Activated naive CD4-positive, alpha-beta T cell treated with anti-CD3 and anti-CD28 coated beads, Interleukin-2, amount 50 U/mL, for 24 hours (primary cell): Measurements from ENCODE around the gene GRIK4.

Experiments used
- H3K27ac Mint-ChIP-seq: one replicate; pipeline ENCODE4 v1.8.0; 2021; ENCODE audit warnings: mild to moderate bottlenecking, mixed read lengths
- H3K27me3 Mint-ChIP-seq: one replicate; pipeline ENCODE4 v1.8.0; 2021; ENCODE audit warnings: mixed read lengths
- H3K36me3 Mint-ChIP-seq: one replicate; pipeline ENCODE4 v1.8.0; 2021; ENCODE audit warnings: mixed read lengths
- H3K4me1 Mint-ChIP-seq: one replicate; pipeline ENCODE4 v1.8.0; 2021; ENCODE audit warnings: mixed read lengths
- H3K4me3 Mint-ChIP-seq: one replicate; pipeline ENCODE4 v1.8.0; 2021; ENCODE audit warnings: mild to moderate bottlenecking, mixed read lengths
- H3K9me3 Mint-ChIP-seq: one replicate; pipeline ENCODE4 v1.8.0; 2021; ENCODE audit warnings: mixed read lengths

The GRIK4 gene

DNA sequence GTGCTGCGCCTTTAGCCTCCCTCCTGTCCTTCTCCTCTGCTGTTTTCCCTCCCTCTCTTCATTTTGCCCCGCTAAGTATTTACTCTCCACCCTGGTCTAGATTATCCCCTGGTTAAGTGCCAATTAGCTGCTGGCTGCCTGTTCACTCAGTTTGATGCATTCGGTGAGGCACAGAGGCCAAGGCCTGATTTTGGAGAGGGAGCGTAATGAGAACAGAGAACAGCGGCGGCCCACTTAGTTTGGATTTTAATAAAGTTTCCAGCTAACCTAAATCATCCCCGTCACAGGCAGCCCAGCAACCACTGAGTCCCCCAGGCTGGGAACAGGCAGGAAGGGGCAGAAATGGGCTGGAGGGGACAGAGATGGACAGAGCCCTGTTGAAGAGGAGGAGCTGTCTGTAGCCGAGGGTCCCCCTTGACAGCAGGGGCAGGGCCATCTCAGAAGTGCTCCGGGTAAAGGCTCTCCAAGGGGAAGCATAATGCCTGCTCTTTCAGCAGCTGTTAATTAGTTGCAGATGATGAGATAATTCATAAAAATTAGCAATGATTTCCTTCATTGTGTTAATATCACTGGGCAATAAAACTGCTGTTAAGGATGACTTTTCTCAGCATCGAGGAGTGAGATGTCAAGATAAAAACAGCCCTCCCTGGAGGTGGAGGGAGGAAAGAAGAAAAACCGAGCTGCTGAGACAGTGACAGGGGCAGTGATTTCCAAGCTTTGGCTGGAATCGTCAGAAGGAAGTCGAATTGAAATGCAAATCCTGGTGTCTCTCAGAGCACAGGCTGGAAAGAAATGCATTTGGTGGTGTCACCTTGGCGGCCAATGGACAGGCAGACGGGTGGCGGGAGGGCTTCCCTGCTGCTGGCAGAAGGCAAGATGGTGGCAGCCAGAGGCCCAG, 170.1 kb downstream of the GRIK4 start:
- no peaks in the 10 kb centered on the region for H3K36me3 Mint-ChIP-seq
- no peak overlapping the region for H3K4me3 Mint-ChIP-seq
- H3K4me1 Mint-ChIP-seq, result no peaks in the 10 kb centered on the region
- no peak overlapping the region for H3K27ac Mint-ChIP-seq
- peaks cover 13% of the 10 kb centered on the region for H3K27me3 Mint-ChIP-seq
- H3K9me3 Mint-ChIP-seq, result no peaks in the 10 kb centered on the region

DNA sequence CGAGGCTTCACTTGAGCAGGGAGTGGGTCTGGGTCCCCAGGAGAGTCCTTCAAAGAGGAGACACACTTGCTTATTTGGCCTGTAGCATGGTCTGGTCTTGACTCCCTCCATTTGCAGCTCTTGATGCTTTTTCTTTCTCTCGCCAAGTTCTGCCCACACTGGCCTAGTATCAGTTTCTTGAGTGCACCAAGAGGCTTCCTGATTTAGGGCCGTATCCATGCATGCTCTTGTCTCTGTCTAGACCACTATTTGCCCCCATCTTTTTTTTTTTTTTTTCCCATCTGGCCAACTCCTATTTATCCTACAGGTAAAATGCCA, 170.7 kb downstream of the GRIK4 start:
- H3K27me3 Mint-ChIP-seq, result peaks cover 13% of the 10 kb centered on the region
- no peaks in the 10 kb centered on the region for H3K9me3 Mint-ChIP-seq
- H3K27ac Mint-ChIP-seq, result no peak overlapping the region
- H3K4me1 Mint-ChIP-seq, result no peaks in the 10 kb centered on the region
- no peaks in the 10 kb centered on the region for H3K36me3 Mint-ChIP-seq
- H3K4me3 Mint-ChIP-seq, result no peak overlapping the region

DNA sequence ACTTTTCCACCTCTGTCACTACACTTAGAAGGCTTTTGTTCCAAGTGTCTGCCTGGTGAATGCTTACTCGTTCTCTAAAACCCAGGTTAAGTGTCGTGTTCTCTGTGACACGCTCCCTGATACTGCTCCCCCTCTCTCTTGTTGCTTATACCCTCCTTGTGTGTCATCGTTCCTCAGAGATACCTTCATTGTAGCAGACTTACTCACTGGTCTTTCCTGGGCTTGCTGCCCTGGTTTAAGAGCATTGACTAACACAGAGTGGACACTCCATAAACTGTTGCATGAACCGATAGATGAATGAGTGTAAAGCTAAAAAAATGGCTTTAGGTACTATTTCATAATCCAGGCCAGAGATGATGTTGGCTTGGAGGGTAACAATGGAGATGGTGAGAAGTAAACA, 171.3 kb downstream of the GRIK4 start:
- Mint-ChIP-seq H3K4me1 (no peaks in the 10 kb centered on the region), H3K27ac (no peak overlapping the region), H3K9me3 (no peaks in the 10 kb centered on the region), H3K4me3 (no peak overlapping the region), H3K27me3 (peaks cover 13% of the 10 kb centered on the region), H3K36me3 (no peaks in the 10 kb centered on the region)

DNA sequence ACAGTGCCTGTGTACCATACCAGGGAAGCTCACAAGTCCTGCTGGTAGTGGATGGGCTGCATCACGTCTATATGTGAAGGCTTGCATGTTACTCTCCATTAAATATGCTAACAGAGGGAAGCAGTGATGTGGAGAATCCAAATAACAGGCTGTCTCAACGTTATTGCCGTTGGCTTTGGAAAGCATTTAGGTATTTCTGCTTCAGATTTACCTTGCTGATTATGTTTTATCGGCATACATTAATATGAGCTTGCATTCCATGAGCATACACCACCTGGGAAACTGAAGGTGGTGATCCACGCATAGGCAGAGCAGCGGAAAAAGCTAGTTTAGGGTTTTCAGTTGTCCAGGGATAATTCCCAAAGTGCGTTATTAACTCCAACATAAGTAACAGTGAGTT, 175.0 kb downstream of the GRIK4 start:
- Mint-ChIP-seq H3K36me3 (no peaks in the 10 kb centered on the region), H3K4me3 (no peak overlapping the region), H3K27me3 (peaks cover 11% of the 10 kb centered on the region), H3K4me1 (no peaks in the 10 kb centered on the region), H3K9me3 (no peaks in the 10 kb centered on the region), H3K27ac (no peak overlapping the region)

DNA sequence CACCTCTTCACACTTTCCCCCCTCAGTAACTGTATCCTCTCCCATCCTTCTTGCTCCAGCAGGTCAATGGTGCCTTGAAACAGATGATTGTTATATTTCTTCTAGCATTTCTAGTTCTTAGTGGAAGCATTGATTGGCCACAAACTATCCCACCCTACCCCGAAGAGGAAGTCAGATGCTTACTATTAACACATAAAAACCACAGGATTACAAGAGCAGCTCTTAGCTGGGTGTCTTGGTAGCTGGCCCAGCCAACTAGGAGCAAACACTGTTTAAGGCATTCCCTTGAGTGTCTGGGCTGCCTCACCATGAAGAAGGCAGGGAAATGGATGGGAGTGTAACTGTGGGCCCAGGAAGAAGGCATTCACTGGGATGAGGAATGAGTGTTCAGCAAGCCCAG, 176.6 kb downstream of the GRIK4 start:
- H3K4me1 Mint-ChIP-seq, result no peaks in the 10 kb centered on the region
- H3K36me3 Mint-ChIP-seq, result no peaks in the 10 kb centered on the region
- peaks cover 11% of the 10 kb centered on the region for H3K27me3 Mint-ChIP-seq
- H3K27ac Mint-ChIP-seq, result no peak overlapping the region
- H3K4me3 Mint-ChIP-seq, result no peak overlapping the region
- H3K9me3 Mint-ChIP-seq, result no peaks in the 10 kb centered on the region

DNA sequence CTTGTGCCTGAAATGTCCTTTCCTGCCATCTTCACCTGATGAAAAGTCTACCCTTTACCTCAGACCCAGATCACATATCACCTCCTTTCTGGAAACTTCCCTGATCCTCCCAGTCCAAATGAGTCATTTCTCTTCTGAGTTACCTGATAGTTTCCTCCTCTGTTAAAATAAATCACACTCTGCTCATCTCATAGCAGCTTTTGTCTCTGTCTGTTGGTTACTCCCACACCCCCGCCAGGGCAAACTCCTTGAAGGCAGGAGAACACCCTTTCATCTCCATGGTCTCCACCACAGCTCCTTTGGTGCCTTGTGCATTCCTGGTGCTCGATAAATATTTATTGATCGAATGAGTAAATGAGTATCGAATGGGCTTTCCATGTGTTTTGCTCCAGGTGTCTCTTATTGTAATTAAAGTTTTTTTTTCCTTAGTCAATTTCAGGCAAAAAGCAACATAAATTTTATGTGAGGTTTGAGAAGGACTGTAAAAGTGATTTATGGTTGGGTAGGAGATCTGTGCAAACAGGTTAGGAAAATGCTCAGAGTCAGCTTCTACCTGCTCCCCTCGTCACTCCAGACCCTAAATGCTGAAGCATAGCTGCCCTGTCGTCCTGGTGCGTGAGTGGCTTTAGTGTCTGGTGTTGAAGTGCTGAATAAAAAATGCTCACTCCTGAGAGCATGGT, 178.2 kb downstream of the GRIK4 start:
- no peak overlapping the region for H3K4me3 Mint-ChIP-seq
- H3K4me1 Mint-ChIP-seq, result no peaks in the 10 kb centered on the region
- H3K9me3 Mint-ChIP-seq, result no peaks in the 10 kb centered on the region
- H3K27me3 Mint-ChIP-seq, result peaks cover 11% of the 10 kb centered on the region
- no peak overlapping the region for H3K27ac Mint-ChIP-seq
- no peaks in the 10 kb centered on the region for H3K36me3 Mint-ChIP-seq

DNA sequence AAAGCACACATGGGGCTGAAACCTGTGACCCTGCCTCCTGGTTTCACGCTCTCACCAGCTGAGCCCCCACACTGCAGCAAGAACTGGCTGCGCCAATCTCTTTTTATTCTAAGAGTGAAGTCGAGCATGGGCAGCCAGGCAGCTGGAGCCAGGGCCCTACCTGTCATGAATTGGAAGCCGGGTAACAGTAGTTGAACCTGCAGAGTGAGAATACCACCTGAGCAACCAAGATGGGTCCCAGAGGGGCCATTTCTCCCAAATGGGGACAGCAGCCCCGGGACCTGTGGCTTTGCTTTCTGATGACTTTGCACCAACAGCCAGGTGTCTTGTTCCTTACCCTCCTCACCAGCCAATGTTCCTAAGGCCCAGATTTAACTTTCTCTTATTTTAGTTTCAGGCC, 178.9 kb downstream of the GRIK4 start:
- H3K27ac Mint-ChIP-seq, result no peak overlapping the region
- H3K36me3 Mint-ChIP-seq, result no peaks in the 10 kb centered on the region
- H3K9me3 Mint-ChIP-seq, result no peaks in the 10 kb centered on the region
- H3K4me1 Mint-ChIP-seq, result no peaks in the 10 kb centered on the region
- H3K27me3 Mint-ChIP-seq, result peaks cover 11% of the 10 kb centered on the region
- no peak overlapping the region for H3K4me3 Mint-ChIP-seq

DNA sequence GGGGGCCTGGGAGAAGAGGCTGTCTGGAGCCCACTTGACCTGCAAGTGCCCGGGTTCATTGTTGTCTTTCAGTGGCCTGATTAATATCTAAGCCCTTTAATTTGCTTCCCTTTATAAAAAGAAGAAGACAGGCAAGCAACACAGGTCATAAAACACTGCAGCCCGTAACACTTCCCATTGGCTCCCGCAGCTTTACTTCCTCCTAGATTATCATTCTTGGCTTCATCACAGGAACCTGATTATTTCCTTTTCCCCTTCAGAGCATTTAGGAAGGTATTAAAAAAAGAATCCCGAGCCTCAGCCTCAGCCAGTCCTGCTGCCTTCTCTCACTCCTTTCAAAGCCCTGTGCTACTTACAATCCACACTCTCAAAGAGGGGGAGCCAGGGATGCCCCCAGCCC, 183.2 kb downstream of the GRIK4 start:
- no peak overlapping the region for H3K4me3 Mint-ChIP-seq
- H3K27me3 Mint-ChIP-seq, result peaks cover 12% of the 10 kb centered on the region
- no peak overlapping the region for H3K27ac Mint-ChIP-seq
- no peaks in the 10 kb centered on the region for H3K9me3 Mint-ChIP-seq
- no peaks in the 10 kb centered on the region for H3K36me3 Mint-ChIP-seq
- H3K4me1 Mint-ChIP-seq, result no peaks in the 10 kb centered on the region

DNA sequence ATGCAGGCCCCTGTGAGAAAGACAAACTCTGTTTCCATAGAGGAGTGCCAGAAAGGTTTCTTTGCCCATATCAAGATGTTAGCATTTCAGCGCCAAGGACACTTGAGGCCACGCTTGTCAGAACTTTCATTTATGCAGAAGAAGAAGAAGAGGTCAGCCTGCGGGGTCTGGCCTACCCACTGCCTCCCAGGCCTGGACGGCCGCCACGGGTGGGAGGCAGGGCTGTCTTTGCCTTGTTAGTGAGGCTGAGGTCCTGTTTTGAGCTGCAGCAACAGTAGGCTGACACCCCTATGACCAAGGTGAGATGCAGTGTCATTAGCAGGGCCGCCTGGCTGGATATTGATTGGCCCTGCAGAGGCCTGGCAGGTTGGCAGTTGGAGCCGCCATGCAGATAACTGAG, 183.9 kb downstream of the GRIK4 start:
- Mint-ChIP-seq H3K9me3 (no peaks in the 10 kb centered on the region), H3K27ac (no peak overlapping the region), H3K4me1 (no peaks in the 10 kb centered on the region), H3K36me3 (no peaks in the 10 kb centered on the region), H3K27me3 (peaks cover 12% of the 10 kb centered on the region), H3K4me3 (no peak overlapping the region)

DNA sequence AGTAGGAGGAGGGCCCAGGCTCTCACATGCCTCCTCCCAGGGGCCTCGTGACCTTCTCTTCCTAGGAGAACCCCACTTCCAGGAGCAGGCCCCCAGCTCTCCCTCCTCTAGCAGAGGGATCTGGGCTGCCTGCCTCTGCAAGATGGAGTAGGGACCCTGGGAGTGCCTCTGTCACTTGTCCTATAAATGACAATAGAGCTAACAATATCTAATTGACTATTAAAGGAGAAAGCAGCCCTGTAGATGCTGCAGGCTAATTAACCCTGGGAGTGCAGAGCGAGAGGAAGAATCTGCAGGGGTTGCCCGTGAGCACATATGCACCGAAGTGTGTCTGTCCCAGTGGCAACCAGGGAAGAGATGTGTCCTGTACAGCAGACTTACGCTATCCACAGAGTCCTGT, 184.4 kb downstream of the GRIK4 start:
- Mint-ChIP-seq H3K4me1 (no peaks in the 10 kb centered on the region), H3K4me3 (no peak overlapping the region), H3K27ac (no peak overlapping the region), H3K9me3 (no peaks in the 10 kb centered on the region), H3K36me3 (no peaks in the 10 kb centered on the region), H3K27me3 (peaks cover 12% of the 10 kb centered on the region)

DNA sequence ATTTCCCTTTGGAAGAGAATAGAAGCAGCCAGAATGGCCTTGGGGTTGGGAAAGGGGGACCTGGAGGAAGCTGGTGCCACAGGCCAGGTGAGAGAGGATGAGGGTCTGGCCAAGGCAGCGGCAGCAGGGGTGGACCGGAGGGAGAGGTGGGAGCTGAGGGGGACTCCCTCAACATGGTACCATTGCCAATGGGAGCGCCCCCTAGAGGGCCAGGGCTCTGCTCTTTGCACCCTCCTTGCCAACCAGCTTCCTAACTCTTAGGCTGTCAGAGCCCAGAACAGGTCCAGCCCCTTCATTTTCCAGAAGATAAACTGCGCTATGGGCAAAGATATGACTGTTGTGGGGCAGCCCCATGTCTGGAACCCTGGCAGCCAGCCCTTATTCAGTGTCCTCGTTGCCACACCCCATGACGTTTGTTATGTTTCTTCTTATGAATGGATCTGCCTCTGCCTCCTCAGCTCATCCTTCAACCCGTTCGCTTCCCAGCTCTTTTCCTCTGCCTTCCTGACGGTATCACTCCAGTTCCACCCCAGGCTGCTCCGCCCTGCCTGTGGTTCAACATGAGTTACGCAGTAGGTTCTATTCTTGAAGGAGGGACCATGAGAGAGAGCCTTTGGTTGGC, 185.2 kb downstream of the GRIK4 start:
- Mint-ChIP-seq H3K9me3 (no peaks in the 10 kb centered on the region), H3K27me3 (peaks cover 13% of the 10 kb centered on the region), H3K4me3 (no peak overlapping the region), H3K4me1 (no peaks in the 10 kb centered on the region), H3K27ac (no peak overlapping the region), H3K36me3 (no peaks in the 10 kb centered on the region)

DNA sequence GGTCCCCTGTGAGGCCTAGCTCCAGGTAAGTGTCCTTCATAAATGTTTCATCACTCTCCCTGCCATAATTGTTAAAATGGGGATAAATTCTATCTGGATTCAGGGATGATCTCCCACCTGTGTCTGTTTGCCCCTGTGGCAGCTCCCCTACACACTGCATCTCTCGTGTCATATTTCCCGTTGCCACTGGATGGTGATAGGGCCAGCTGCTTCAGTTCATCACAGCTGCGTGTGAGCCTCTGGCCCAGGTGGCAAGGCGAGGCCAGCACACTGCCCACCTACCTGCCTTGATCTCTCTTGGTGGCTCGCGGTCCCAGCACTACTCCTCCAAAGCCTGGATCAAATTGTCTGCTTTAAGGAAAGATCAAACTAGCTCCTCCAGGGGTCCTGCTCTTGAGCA, 187.4 kb downstream of the GRIK4 start:
- no peak overlapping the region for H3K4me3 Mint-ChIP-seq
- no peaks in the 10 kb centered on the region for H3K4me1 Mint-ChIP-seq
- no peak overlapping the region for H3K27ac Mint-ChIP-seq
- no peaks in the 10 kb centered on the region for H3K9me3 Mint-ChIP-seq
- H3K27me3 Mint-ChIP-seq, result peaks cover 3% of the 10 kb centered on the region
- H3K36me3 Mint-ChIP-seq, result no peaks in the 10 kb centered on the region

DNA sequence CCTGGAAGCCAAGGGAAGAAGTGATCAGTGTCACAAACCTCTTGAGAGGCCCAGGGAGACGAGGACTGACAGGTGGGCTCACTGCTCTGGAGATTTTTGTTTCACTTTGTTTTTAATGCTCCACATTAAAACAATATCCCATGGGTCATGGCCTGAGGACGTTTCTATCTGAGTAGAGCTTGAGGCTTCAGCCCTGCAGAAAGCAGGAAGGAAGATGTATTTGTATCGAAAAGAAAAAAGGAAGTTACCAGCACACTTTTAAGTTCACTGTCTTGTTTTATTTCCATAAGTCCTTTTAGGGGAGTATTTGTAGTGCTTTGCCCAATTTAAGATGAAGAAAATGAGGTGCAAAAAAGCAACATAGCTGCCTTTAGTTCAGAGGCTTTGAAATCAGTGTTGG, 191.1 kb downstream of the GRIK4 start:
- no peak overlapping the region for H3K4me3 Mint-ChIP-seq
- H3K27ac Mint-ChIP-seq, result no peak overlapping the region
- no peaks in the 10 kb centered on the region for H3K4me1 Mint-ChIP-seq
- no peaks in the 10 kb centered on the region for H3K9me3 Mint-ChIP-seq
- peaks cover 2% of the 10 kb centered on the region for H3K27me3 Mint-ChIP-seq
- no peaks in the 10 kb centered on the region for H3K36me3 Mint-ChIP-seq

DNA sequence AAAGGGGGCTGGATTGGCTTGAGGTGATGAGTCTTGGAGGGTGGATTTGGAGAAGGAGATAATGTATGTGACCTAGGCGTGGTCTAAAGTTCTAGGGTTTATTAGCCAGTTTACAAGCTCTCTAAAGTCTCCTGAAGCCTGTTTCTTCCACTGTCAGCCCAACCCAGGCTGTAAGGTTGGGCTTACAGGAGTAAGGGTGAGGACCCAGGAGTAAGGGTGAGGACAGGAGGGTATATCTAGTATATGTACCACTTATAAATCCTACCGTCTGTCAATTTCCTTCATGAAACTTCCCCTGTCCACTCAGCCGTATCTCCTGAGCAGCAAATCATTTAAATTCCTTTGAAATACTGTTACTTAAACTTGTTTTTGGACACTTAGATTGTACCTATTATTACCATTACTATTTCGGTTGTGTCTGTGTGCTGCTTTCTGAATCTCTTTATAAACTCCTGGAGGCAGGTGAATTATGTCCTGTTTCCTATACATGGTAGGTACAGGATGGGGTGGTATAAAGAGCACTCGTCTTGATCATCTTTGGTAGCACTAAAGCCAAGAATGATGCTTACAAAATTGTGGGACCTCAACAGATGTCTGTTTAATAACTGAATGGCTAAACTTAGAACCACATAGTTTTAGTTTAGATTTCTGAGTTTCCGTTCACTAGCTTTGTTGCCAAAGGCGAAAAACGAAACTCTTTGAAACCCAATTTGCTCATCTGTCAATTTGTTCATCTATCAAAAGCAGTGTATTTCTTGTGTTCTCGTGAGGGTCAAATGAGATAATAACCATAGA, 192.0 kb downstream of the GRIK4 start:
- H3K9me3 Mint-ChIP-seq, result no peaks in the 10 kb centered on the region
- no peak overlapping the region for H3K4me3 Mint-ChIP-seq
- peaks cover 4% of the 10 kb centered on the region for H3K27me3 Mint-ChIP-seq
- no peaks in the 10 kb centered on the region for H3K36me3 Mint-ChIP-seq
- no peaks in the 10 kb centered on the region for H3K4me1 Mint-ChIP-seq
- H3K27ac Mint-ChIP-seq, result no peak overlapping the region

DNA sequence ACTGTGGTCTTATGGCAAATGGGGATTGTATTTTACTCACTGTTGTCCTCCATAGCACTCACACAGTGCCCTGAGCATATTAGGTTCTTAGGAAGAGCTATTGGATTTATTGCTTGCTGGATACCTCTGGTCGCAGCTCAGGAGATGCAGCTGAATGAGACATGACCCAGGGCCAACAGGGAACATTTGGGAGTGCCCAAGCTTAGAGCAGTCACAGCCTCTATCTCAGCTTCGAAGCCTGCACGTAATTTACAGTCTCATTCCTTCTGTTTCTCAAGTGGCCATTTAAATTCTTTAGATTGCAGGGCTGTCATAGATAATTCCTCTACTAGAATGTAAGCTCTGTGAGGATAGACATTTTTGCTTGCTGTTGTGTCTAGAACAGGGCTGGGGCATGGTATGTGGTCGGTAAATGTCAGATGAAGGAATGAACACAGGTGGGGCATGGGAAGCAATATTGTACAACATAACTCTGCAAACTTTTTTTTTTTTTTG, 192.8 kb downstream of the GRIK4 start:
- Mint-ChIP-seq H3K27ac (no peak overlapping the region), H3K27me3 (peaks cover 4% of the 10 kb centered on the region), H3K9me3 (no peaks in the 10 kb centered on the region), H3K4me1 (no peaks in the 10 kb centered on the region), H3K36me3 (no peaks in the 10 kb centered on the region), H3K4me3 (no peak overlapping the region)
